Hypothalamus (tissue), 51 donors: ENCODE measurements around the gene THSD4.

Experiments
- DNase-seq, 51 donors: peaks; one replicate each; lab custom pipeline; 2025; lab: John Stamatoyannopoulos, UW

Gene THSD4

DNA sequence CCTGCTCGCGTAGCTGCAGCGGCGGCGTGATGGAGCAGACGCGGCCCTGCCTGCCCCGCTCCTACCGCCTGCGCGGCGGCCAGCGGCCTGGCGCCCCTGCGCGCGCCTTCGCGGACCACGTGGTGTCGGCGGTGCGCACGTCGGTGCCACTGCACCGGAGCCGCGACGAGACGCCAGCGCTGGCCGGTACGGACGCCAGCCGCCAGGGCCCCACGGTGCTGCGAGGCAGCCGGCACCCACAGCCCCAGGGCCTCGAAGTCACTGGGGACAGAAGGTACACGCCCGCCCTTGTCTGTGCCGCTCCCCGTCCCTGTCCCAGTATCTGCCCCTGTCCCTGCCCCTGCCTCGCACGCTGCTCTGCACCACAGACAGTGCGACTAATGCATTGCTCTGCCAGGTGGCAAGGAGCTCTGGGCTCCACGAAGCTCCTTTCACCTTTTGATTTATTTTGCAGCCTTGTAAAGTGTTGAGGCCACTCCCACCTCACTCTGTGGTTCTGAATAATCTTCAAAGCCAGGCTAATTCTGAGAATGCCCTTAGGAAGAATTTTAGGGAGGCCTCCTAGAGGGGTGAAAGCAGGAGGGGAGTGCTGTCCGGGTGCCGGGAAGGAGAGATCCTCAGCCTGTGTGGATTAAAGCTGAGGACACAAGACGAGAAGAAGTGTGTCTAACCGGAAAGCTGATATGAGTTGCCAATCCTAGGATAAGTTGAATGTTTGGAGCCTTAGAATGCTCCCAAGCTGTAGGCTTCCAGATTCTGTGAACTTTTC lies 100.0 kb downstream of the THSD4 start:
- no peak for DNase-seq

GRCh38 chr15:71218272-71218805 lies 103.1 kb downstream of the THSD4 start:
- no peak for DNase-seq

DNA sequence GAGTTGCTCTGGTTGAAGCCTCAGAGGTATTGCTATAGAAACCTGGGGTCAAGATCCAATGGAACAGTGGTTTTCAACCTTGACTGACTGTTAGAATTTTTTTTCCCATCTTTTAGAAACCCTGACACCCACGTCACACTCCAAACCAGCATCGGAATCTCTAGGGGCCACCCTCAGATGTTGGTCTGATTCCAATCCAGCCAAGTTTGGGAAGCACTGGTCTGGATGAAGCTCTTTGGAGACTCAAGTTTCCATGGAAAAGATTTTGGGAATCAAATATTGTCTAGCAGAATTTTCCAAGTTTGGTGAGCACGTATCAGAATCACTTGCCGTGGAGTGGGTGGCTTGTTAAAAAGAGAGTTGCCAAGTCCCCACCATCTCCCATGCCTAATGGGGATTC lies 103.8 kb downstream of the THSD4 start:
- DNase-seq = no peak

- no peak for DNase-seq
Observed at GRCh38 chr15:71219645-71220044, 104.4 kb downstream of the THSD4 start.

DNA sequence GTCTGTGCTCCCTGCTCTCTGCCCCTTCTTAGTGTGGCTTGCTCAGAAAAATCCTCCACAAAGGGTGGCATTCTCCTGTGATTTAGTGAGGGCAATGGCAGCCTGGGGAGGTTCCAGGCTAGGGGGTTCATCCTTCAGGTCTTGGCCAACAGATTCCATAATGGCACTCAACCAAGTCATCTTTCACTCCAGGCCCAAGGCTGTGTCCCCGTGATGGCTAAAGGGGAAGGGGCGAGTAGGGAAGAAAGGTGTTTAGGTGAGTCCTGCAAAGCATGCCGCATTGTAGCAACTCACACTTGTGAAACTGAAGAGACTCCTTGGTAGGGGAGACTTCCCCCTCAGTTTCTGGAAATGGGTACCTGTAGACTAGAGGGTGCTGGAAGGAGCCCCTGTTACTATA lies 105.6 kb downstream of the THSD4 start:
- DNase-seq = no peak

DNA sequence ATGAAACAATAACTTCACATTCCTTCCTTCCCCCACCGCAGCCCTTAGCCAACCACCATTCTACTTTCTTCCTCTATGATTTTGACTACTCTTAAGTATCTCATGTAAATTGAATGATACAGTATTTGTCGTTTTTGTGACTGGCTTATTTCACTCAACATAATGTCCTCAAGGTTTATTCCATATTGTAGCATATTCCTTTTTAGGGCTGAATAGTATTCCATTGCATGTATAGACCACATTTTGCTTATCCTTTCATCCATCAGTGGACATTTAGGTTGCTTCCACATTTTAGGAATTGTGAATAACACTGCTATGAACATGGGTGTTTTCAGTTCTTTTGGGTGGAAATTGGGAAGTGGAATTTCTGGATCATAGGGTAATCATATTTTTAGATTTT lies 106.1 kb downstream of the THSD4 start:
- no peak for DNase-seq

DNA sequence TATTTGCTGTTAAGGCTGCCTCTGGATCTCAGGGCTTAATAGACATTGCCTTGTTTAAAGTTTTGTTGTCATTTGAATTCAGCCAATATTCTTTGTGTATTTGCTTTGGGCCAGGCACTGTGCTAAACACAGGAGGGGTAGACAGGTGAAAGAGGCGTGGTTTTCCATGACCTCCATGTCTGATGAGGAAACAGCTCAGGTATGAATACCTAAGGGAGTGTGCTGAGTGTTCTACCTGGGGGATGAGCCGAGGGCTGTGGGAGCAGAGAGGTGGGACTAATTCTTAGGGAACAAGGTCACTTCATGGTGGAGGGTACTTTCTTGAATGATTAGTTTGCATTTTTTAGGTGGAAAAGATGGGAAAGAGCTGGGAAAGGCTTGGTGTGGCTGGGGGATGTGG lies 108.2 kb downstream of the THSD4 start:
- no peak for DNase-seq

DNA sequence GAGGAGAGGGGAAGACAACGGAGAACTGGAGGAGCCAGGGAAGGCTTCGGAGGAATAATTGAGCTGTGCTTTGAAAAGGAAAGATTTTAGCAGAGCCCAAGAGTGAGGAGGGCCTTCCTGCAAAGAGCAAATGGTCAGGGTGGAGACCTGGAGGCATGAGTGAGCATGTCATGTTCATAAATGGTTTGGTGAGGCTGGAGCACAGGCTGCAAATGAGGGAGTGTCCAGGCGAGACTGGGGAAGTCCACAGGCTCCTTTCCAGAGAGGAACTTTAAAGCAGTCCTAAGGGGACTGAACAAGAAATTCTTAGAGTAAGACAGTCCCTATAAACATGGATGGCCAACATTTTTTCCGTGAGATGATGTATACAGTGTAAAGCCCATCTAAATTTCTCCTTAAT lies 108.8 kb downstream of the THSD4 start:
- no peak for DNase-seq

- no peak for DNase-seq
Observed at GRCh38 chr15:71225851-71226250, 110.6 kb downstream of the THSD4 start.

DNA sequence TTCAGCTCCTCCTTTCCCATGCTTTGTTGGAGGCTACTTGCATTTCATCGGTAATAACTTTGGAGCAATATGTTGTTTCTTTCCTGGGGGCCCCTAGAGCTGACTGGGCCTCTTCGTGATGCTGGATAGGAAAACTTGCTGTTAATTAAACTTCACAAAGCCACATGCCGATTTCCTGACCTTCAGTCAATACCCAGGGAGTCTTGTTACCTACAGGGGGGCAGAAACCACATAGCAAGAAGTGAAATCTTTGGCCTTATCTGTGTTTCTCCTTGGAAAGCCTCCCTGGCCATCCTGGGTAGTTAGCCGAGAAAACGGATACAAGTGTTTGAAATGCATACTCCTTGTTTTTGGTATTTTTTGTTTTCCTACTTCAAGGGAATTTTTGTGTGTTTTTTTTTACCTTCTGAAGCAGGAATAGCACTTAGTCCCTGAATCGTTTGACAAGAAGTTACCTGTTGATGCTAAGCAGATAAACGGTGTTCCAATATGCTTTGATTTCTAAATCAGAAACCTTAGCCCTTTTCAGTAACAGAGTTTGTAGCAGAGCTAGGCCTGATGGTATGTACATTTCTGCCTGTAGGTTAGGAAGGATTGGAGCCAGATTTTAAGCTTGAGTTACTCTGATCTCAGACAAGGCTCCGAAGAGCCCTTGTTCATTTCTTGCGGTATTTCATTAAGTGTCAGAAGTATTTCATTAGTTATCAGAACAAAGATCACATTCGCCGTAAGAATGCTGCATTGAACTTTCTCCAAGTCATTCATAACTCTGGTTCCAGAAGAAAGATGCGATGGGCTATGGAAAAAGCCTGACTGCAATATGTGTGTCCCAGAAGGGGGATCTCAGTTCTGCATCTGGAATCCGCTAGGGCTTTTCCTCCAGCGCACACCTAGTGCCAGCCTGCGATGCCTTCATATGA lies 111.5 kb downstream of the THSD4 start:
- DNase-seq = no peak

DNA sequence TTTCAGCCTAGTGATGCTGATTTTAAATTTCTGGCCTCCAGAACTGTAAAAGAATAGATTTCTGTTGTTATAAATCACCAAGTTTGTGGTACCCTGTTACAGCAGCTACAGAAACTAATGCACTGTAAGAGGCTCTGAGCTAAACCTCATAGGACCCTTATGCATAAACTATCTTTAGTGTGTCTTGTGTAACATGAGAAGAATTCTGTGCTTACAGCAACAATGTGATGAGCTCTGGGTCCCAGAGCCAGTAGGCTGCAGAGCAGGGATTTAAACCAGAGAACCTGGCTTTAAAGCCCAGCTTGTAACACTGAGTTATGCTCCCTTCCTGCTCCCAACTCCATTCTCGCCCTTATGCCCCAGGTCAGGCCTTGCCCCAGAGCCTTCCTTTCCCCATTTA lies 113.1 kb downstream of the THSD4 start:
- no peak for DNase-seq

DNA sequence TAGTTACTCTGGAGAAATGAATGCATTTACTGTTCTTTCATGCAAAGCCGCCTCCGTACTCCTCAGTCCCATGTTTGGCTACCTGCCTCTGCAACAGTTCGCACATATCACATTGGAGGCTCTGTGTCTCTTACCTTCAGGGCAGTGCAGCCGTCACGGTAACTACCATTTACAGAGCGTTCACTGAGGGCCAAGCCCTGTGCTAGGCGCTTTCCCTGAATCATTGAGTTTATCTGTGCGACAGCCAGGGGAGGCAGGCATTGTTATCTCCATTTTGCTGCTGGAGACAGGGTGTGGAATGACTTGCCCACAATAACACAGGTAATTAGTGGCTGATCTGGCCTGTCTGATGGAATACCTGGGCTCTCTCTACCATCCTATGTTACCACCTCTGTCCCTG lies 115.0 kb downstream of the THSD4 start:
- no peak for DNase-seq

DNA sequence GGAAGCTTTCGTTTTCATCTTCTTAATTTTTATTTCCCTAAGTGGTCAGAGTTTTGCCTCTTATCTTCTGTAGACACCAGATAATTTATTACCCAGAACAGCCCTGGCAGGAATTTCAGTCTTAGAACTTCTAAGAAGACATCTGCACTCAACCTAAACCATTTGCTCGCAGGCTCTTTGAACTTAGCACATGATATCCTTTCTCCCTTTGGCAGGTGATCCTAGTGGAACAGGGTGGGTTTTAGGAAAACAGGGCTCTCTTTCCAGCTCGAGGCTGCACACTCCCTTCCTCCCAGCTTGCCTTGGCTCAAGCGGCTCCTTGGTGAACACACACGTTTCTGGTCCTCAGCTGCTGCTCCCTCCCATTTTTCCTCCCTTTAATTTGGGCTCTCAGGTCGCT lies 116.5 kb downstream of the THSD4 start:
- DNase-seq = no peak

DNA sequence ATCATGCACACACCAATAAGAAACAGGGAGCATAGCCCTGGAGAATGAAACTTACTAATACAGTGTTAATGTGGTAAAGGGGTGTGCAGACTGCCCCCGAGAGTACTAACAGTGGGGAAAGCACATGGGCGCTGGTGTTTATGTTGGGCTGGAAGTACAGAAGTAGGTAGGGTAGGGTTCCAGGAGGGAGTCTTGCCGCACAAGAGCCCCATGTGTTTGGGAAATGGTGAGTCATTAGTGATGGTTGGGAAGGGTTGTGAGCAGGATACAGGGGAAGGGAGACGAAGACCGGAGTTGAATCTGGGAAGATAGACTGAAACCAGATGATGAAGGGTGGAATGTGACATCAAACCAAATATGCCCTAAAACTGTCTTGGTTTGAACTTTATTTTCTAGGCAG lies 117.1 kb downstream of the THSD4 start:
- no peak for DNase-seq

- DNase-seq = peak in 3 of 51 donors; percentile 1 to 63 (median 10)
Observed at GRCh38 chr15:71237456-71238188, 122.4 kb downstream of the THSD4 start.

GRCh38 chr15:71238926-71239325 lies 123.7 kb downstream of the THSD4 start:
- DNase-seq = no peak

- no peak for DNase-seq
Observed at GRCh38 chr15:71239592-71240364, 124.5 kb downstream of the THSD4 start.

DNA sequence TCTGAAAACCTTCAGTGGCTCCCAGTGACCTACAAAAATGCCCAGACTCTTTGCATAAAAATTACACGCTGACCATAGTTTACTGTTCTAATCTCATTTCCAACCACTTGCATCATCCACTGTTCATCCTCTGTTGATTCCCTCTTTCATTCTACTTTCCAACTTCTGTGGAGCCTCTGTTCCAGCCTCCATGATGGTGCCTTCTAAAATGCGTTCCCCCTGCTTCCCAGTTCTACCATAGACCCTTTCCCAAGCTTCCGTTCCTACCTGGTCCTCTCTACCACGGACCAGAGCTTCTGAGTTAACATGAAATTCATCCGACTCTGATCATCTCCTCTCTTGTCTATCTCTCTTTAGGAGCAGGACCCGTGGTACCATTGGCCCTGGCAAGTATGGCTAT lies 127.0 kb downstream of the THSD4 start:
- no peak for DNase-seq

DNA sequence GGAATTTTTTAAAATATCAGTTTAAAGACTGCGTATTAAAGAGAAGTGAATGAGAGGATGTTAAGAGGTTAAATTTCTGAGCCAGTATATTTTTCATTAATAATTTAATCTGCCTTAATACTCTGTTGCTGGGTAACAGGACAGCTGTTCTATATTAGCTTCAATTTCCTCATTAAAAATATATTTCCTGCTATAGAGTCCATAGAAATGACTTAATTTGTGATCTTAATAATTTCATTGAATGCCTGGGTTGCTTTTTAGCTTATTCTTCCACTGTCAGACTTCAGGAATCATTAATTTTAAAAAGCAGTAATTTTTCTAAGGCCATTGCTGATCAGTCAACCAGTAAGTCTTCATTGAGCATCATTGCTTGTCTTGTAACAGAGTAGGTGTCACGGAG lies 129.0 kb downstream of the THSD4 start:
- no peak for DNase-seq

DNA sequence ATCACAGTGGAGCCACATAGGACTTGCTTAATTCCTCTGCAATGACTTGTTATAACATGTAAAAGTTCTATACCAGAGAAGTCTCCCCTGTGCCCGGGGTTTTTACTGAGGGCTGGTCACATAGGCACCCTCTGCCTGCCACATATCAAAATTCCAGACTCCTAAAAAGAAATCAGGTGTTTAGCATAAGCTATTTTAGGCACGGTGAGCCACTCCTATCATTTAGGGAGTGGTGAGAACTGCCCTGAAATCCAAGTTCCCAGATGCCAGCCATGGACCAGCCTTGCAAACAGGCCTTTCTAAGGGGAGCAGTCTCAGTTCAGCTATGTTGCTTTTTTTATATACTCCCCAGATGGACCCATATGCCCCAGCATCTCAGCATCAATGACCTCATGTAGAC lies 130.3 kb downstream of the THSD4 start:
- no peak for DNase-seq
